LNCaP clone FGC (cell line): Measurements from ENCODE around the gene FLOT1.

Source experiments
- DNase-seq: peaks from one replicate; pipeline ENCODE4 v3.0.0-alpha.2; 2011; ENCODE audit warnings: low read depth
- H3K4me3 ChIP-seq: 2 replicates; pipeline ENCODE4 v1.5.1; 2011; ENCODE audit warnings: mild to moderate bottlenecking, low read depth, low read length, control low read depth
- TF ChIP-seq, protein P1 (sequence below): IDR thresholded peaks from 2 replicates; pipeline ENCODE4 v1.5.1; 2012; ENCODE audit warnings: mild to moderate bottlenecking; ENCODE audit not compliant: control insufficient read depth, insufficient read depth; ENCODE audit errors: extremely low read depth

Gene FLOT1

DNA sequence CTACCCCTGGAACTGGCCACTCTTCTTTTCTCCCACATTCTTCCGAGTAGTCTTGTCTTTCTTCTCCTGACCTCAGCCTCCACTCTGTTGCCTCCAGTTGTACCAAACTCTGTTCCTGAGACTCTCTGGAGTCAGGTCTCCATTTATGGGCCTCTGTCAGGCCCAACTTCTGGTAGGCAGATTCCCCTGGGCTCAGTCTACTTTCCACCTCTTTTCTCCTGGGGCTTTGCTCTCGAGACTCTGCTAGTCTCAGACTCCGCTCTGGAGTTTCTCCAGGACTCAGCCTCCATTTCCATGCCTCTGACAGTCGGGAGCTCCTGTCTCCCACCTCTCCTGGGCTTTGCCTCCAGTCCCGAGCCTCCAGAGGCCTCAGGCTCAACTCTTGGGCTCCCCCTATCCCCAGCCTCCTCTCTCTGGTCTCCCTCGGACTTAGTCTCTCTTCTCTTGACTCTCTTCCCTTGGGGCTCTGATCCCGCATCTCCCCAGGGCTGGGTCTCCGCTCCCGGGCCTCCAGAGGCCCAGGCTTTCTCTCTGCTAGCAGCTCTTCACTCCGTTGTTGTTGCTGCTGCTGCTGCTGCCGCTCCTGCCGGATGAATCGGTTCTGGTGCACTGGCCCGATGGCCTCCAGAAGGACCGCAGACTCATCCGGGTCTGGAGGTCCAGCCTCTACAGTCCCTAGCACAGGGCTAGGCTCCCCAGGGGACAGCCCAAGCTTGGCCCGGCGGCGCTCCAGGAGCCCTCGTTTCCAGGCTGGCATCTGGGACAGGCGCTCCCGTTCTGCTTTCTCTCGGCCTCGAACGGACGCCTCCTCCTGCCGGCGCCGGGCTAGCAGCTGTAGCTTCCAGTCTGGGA is 57.1 kb downstream of the FLOT1 start:
- H3K4me3 ChIP-seq = no peak overlapping the region
- no peak for DNase-seq
- TF ChIP-seq, protein P1, sequence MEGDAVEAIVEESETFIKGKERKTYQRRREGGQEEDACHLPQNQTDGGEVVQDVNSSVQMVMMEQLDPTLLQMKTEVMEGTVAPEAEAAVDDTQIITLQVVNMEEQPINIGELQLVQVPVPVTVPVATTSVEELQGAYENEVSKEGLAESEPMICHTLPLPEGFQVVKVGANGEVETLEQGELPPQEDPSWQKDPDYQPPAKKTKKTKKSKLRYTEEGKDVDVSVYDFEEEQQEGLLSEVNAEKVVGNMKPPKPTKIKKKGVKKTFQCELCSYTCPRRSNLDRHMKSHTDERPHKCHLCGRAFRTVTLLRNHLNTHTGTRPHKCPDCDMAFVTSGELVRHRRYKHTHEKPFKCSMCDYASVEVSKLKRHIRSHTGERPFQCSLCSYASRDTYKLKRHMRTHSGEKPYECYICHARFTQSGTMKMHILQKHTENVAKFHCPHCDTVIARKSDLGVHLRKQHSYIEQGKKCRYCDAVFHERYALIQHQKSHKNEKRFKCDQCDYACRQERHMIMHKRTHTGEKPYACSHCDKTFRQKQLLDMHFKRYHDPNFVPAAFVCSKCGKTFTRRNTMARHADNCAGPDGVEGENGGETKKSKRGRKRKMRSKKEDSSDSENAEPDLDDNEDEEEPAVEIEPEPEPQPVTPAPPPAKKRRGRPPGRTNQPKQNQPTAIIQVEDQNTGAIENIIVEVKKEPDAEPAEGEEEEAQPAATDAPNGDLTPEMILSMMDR = no peak

DNA sequence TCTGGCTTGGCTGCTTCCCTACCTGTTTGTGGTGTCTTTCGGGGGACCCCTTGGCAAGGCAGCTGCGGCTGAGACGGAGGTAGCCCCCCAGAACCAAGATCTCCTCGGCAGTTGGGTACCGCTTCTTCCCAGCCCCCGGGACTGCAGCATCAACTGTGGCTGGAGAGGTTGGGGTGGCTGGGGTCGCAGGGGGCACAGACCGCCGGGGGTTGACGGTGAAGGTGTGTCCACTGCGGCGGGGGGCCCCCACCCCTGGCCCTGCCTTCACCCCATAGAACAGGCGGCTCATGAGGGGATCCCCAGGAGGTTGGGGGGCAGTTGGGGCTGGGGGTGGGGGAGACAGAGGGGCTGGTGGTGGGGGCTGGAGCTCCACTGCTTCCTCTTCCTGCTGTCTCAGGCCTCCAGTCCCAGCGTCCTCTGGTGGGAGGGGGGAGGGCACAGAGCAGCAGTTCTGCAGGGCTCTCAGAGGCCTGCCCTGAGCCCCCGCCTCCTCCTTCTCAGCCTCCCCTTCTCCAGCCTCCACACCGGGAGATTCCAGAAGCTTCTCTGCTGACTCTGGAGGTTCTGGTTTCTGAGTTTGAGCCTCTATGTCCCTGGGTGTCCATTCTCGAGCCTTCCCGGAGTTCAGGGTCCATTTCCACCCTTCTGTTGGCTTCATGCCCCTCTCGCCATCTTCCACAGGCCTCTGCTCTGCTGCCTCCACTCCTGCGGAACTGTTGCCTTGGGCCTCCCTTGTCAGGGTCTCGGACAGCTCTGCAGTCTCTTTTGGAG is 57.9 kb downstream of the FLOT1 start:
- TF ChIP-seq, protein P1 = no peak
- no peak overlapping the region for H3K4me3 ChIP-seq
- no peak for DNase-seq

DNA sequence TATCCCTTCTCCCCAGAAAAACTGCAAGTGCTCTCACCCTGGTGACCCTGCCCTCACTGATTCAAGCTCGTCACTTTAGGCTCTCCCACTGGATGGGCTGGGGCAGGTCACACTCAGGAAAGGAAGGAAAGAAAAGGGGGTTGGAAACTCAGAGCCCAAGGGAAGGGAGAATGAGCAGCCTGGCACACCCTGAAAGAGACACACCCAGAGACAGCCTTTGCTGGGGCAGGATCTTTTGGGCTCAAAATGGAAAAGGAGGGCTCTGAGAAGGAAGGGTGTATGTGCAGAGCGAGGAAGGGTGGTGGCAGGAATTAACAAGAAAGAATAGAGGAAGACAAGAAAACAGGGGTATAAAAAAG is 58.5 kb downstream of the FLOT1 start:
- H3K4me3 ChIP-seq = no peak overlapping the region
- TF ChIP-seq, protein P1 = no peak
- DNase-seq = no peak

DNA sequence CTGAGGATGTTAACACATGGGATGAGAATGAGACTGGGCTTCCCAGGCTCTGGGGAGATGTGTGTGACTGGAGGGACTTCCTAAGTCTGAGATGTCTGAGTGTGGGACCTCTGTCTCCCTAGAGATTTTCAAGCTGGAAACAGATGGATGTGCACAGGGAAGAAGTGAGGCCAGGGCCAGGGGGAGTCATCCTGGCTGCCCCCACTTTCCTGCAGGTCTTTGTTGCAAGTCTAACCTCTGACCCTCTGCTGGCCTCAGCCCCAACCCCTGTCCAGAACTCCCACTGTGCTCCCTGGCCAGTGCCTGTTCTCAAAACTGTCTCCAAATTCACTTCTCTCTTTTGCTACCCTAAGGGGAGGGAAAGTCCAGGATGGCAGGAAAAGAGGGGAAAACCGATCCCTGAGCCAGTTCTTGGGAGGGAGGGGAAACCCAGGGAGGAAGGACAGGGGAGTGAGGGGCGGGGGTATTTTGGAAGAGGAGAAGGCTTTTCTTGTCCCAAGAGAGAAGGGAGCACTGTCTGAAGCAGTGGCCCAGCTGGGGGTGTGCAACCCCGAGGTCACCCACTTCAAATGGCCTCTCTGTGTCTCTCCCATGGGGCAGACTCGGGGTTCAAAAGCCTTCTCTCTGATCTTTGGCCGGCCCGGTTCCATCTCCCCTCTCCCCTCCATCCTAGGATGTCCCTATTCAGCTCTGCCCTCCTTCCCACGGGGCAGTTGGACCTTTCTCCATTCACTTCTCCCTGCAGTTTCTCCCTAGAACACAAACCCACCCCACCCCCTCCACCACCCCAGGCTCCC is 59.1 kb downstream of the FLOT1 start:
- DNase-seq = no peak
- TF ChIP-seq, protein P1 = no peak
- no peak overlapping the region for H3K4me3 ChIP-seq

DNA sequence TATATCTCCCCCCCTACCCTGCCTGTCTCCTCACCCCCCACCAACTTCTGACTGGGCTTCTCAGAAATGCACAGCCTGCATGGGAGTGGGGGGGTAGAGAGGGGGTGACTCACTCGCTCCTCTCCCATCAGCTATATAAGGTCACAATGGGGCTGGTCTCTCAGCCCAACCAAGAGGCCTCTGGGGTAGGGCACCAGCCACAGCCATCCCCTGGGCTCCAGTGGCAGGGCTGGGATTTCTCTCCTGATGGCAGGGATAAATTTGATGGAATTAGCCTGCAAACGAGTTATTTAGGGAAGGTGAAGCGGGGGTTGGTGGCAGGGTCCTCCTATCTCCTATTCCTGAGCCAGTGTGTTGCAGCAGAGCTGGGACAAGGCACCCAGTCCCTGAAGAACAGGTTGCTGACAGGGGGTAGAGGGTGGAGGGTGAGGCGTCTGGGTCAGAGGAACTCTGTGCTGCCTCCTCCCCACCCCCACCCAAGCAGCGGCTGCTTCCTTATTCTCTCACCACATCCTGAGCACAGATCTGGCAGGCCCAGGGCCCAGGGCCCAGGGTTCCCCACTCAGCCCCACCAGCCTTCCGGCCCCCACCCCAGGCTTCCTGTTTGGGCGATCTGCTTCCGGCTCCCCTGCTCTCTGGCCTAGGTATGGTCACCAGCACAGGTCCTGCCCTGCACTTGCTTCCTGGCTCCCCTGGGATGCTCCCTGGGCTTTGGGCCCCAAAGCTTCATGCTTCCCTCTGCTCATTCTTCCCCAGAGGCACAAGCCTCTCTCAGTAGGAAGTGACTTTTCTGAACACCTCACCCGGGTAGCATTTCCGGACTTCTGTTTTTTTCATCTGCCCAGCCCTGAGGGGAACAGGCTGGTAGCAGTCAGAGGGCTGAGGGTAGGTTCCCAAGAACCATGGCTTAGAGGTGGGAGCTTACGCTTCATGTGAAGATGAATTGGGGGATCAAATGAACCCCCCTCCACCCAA is 60.1 kb downstream of the FLOT1 start:
- TF ChIP-seq, protein P1 = no peak
- DNase-seq = no peak
- no peak overlapping the region for H3K4me3 ChIP-seq

DNA sequence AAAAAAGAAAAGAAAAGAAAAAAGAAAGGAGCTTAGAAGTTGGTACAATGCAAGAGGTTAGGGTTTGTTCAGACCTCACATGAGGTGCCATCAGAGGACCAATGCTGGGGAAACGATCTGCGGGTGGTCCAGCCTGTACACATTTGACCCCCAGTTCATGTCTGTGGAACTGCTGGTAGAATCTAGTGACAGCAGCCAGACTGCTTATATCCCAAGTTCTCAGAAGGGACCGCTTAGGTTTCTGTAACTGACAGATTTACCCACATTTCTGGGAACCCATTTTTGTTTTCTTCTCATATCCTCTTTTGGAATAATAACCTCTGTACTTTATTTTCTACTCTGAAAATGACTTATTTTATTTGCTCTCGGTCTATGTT is 60.7 kb downstream of the FLOT1 start:
- DNase-seq = no peak
- TF ChIP-seq, protein P1 = no peak
- no peak overlapping the region for H3K4me3 ChIP-seq
